Retinal pigment epithelial cell (primary cell): Measurements from ENCODE around the gene SYP.
"Not testable (repeated sequence)": the region's sequence is repeated elsewhere in the genome, so short reads cannot be mapped to it uniquely, and the experiment has no call there.

ENCODE experiments used
- DNase-seq: peaks from one replicate; pipeline ENCODE4 v3.0.0-alpha.2; 2010; ENCODE audit warnings: low read depth
- H3K4me3 ChIP-seq: 2 replicates; pipeline ENCODE4 v1.5.1; 2011; ENCODE audit warnings: mild to moderate bottlenecking, low read length, control low read depth, moderate library complexity
- TF ChIP-seq, protein P1 (sequence below): conservative IDR thresholded peaks from 2 replicates; pipeline ENCODE4 v1.5.1; 2011; ENCODE audit warnings: low read depth, low read length, control low read depth, inconsistent platforms

The SYP gene

DNA sequence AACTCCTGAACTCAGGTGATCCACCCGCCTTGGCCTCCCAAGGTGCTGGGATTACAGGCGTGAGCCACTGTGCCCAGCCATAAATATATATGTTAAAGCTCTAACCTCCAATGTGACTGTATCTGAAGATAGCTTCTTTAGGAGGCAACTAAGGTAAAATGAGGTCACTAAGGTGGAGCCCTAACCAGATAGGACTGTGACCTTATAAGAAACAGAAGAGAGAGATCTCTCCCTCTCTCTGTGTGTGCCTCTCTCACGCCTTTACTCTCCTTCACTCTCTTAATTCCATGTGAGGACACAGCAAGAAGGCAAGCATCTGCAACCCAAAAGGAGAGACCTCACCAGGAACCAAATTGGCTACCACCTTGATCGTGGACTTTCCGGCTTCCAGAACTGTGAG lies 38.4 kb downstream of the SYP start:
- no peak for DNase-seq
- TF ChIP-seq, protein P1, sequence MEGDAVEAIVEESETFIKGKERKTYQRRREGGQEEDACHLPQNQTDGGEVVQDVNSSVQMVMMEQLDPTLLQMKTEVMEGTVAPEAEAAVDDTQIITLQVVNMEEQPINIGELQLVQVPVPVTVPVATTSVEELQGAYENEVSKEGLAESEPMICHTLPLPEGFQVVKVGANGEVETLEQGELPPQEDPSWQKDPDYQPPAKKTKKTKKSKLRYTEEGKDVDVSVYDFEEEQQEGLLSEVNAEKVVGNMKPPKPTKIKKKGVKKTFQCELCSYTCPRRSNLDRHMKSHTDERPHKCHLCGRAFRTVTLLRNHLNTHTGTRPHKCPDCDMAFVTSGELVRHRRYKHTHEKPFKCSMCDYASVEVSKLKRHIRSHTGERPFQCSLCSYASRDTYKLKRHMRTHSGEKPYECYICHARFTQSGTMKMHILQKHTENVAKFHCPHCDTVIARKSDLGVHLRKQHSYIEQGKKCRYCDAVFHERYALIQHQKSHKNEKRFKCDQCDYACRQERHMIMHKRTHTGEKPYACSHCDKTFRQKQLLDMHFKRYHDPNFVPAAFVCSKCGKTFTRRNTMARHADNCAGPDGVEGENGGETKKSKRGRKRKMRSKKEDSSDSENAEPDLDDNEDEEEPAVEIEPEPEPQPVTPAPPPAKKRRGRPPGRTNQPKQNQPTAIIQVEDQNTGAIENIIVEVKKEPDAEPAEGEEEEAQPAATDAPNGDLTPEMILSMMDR, result no peak
- H3K4me3 ChIP-seq, result no peak overlapping the region

DNA sequence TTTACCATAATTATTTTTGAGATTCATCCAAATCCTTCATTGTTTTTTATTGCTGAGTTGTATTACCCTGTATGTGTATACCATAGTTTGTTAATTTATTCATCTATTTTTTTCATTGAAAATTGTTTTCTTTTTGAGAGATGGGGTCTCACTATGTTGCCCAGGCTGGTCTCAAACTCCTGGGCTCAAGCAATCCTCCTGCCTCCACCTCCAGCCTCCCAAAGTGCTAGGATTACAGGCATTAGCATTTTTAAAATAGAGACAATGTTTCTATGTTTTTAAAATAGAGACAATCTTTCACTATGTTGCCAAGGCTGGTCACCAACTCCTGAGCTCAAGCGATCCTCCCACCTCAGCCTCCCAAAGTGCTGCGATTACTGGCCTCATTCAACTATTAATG lies 39.1 kb downstream of the SYP start:
- H3K4me3 ChIP-seq, result no peak overlapping the region
- TF ChIP-seq, protein P1, result no peak
- no peak for DNase-seq

DNA sequence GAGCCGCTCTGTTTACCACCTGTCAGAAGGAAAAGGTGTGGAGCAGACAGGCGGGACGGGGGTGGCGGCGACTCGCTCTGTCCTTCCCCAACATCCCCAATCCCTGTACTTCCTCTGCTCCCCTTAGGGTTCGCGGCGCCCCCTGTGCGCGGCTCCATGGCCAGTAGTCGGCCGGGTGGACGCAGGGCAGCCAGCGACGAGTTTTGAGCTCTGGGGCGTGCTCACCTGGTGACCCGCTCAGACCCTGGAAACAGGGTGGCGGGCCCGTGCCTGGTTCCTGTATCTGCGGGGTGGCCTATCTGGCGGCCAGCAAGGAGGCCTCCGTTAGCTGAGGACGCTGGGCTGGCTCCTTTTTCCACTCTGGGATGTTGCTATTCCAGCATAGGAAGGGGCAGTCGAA lies 42.8 kb downstream of the SYP start:
- TF ChIP-seq, protein P1, result no peak
- no peak overlapping the region for H3K4me3 ChIP-seq
- DNase-seq, result no peak

DNA sequence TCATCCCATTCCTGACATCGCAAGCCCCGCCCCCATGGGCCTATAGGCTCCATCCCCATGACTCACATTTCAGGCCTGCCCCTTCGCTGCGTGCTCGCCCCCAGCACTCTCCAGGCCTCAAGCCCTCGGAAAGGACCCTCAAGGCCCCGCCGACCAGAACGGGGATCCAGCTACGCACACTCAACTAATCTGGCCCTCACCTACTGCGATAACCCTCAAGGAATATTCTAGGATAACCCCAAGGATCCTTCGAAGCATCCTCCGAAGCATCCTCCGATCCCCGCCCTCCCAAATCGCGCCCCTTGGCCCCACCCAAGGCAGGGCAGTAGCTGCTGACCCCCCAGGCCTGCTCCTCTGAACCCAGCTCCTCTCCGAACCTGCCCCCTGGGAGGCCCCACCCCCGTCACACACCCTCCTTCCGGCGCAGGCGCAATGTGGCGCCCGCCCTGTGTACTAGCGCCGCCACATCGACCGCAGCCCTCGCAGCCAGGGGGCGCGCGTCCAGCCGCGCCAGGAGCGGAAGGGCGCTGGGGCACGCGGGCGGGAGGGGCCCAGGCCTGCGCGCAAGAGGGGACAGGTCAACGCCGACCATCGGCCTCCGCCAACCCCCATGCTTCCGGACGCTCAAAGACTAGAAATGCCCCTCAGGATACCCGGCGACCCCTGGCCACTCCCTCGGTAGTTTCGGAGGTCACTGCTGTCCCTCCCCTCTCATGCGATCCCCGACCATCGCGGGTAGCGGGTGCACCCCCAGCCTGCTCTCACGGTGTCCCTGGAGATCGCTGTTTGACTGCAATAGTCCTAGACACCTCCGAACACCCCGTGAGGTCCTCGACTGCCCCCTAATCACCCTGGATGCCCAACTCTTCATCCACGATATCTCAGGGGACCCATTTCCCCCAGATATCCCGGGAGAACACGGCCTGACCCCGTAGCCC lies 43.8 kb downstream of the SYP start:
- TF ChIP-seq, protein P1, result peak; percentile 60
- H3K4me3 ChIP-seq, result peak overlapping the region; percentile 45
- peak; percentile 64 for DNase-seq

DNA sequence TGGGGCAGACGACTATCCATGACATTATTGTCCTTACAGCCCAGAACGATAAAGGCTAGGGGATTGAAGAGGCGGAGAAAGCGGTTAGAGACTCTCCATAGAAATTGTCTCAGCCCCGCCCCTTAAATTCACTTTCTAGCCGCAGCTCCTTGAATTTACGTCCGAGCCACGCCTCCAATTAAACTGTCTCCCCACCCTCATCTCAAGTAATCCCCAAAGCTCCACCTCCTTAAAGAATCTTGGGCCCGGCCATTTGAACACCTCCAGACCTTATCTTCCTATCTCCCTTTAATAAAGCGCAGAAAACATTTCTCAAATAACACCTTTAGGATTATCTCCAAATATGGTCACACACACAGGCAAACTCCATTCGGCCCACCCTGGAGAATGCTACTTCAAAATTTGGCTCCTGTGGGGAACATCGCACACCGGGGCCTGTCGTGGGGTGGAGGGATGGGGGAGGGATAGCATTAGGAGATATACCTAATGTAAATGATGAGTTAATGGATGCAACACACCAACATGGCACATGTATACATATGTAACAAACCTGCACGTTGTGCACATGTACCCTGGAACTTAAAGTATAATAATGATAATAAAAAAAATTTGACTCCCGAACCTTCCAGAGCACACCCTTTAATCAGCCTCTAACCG lies 44.6 kb downstream of the SYP start:
- no peak for DNase-seq
- H3K4me3 ChIP-seq, result peak overlapping the region; percentile 33
- TF ChIP-seq, protein P1, result no peak

DNA sequence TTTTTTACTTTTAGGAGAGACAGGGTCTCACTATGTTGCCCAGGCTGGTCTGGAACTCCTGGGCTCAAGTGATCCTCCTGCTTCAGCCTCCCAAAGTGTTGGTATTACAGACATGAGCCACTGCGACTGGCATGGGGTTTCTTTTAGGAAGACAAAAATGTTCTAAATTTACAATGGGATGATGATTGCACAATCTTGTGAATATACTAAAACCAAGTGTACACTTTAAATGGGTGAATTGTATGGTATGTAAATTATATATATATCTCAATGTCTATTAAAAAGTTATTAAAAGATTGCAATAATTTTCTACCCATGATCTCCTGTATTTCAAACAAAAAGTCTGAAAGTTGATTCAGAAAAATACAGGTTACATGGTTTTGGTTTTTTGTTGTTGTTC lies 46.5 kb downstream of the SYP start:
- no peak for DNase-seq
- TF ChIP-seq, protein P1, result no peak
- H3K4me3 ChIP-seq, result no peak overlapping the region

DNA sequence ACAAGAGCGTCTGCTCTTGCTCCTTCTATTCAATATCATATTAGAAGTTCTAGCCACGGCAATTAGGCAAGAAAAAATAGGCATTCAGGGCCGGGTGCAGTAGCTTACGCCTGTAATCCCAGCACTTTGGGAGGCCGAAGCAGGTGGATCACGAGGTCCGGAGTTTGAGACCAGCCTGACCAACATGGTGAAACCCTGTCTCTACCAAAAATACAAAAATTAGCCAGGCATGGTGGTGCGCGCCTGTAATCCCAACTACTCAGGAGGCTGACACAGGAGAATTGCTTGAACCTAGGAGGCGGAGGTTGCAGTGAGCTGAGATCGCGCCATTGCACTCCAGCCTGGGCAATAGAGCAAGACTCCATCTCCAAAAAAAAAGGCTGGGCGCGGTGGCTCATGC lies 50.7 kb downstream of the SYP start:
- DNase-seq, result not testable (repeated sequence)

DNA sequence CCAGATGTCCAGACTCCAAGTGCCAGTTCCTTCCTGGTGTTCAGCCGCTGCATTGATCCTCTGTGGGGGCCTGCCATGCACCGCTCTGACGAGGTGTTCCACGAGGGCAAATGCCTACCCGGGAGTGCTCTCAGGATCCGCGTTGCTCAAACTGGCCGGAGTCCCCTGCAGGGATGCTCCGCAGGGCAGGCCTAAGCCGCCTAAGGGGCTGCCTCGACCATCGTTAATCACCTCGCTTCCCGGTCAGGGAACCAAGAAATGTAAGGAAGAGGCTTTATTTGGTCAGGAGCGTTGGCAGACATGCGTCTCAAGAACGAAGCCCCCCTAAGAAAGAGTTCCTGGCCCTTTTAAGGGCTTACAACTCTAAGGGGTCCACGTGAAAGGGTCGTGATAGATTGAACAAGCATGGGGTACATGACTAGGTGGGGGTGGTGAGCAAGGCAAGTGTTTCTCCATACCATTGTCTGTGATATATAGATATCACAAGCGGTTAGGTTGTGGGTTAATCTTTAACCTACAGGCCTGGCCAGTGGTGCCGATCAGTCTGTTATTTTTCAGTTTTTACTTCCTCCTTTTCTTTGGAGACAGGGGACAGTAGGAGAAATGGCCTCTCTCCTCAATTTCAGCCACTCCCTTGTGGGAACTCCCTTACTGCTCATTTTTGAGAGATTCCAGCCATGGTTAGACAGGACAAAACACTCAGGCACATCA lies 51.4 kb downstream of the SYP start:
- not testable (repeated sequence) for DNase-seq, H3K4me3 ChIP-seq

More for the DNA sequence above, 50.7 kb downstream of the SYP start:
- not testable (repeated sequence) for H3K4me3 ChIP-seq
